MM.1S (cell line): ENCODE data around the gene HOXA11.

Experiments used
- DNase-seq: peaks from one replicate; pipeline ENCODE4 v3.0.0-alpha.2; 2015
- H2AFZ ChIP-seq: fragments of 300-600 bp; sonication (generic); 2 replicates; pipeline ENCODE4 v1.6.0; 2016; ENCODE audit warnings: antibody characterized with exemption, low read length
- H3F3A ChIP-seq: fragments of 300-600 bp; sonication (generic); 2 replicates; pipeline ENCODE4 v1.6.1; 2016; ENCODE audit warnings: mild to moderate bottlenecking, antibody characterized with exemption, low read length, moderate library complexity, mixed read lengths; ENCODE audit not compliant: insufficient read depth
- H3K27ac ChIP-seq: fragments of 300-600 bp; sonication (generic); 2 replicates; pipeline ENCODE4 v1.5.1; 2016; ENCODE audit warnings: mild to moderate bottlenecking, low read length
- H3K27me3 ChIP-seq: fragments of 300-600 bp; sonication (generic); replicated peaks from 2 replicates; pipeline ENCODE4 v1.6.0; 2016; ENCODE audit warnings: low read length; ENCODE audit not compliant: insufficient read depth
- H3K36me3 ChIP-seq: fragments of 300-600 bp; sonication (generic); replicated peaks from 2 replicates; pipeline ENCODE4 v1.6.1; 2016; ENCODE audit warnings: mild to moderate bottlenecking, low read length, mixed read lengths; ENCODE audit not compliant: insufficient read depth
- H3K4me1 ChIP-seq: fragments of 300-600 bp; sonication (generic); 2 replicates; pipeline ENCODE4 v1.6.1; 2016; ENCODE audit warnings: low read length, mixed read lengths
- H3K4me2 ChIP-seq: fragments of 300-600 bp; sonication (generic); 2 replicates; pipeline ENCODE4 v1.6.0; 2016; ENCODE audit warnings: low read depth, low read length
- H3K4me3 ChIP-seq: fragments of 300-600 bp; sonication (generic); 2 replicates; pipeline ENCODE4 v1.5.1; 2016; ENCODE audit warnings: low read length, mixed read lengths
- H3K79me2 ChIP-seq: fragments of 300-600 bp; sonication (generic); 2 replicates; pipeline ENCODE4 v1.6.1; 2016; ENCODE audit warnings: mixed run types, low read length, mixed read lengths
- H3K9ac ChIP-seq: fragments of 300-600 bp; sonication (generic); 2 replicates; pipeline ENCODE4 v1.6.1; 2016; ENCODE audit warnings: low read length, mixed read lengths
- H3K9me2 ChIP-seq: fragments of 300-600 bp; sonication (generic); replicated peaks from 2 replicates; pipeline ENCODE4 v1.6.1; 2016; ENCODE audit warnings: mild to moderate bottlenecking, low read length, mixed read lengths; ENCODE audit not compliant: insufficient read depth
- H3K9me3 ChIP-seq: fragments of 300-600 bp; sonication (generic); replicated peaks from 2 replicates; pipeline ENCODE4 v1.6.1; 2016; ENCODE audit warnings: mild to moderate bottlenecking, low read length, mixed read lengths; ENCODE audit not compliant: insufficient read depth
- H4K20me1 ChIP-seq: fragments of 300-600 bp; sonication (generic); 2 replicates; pipeline ENCODE4 v1.6.1; 2016; ENCODE audit warnings: mild to moderate bottlenecking, low read length, moderate library complexity, mixed read lengths; ENCODE audit not compliant: insufficient read depth
- CTCF ChIP-seq: fragments of 300-600 bp; sonication (generic); IDR thresholded peaks from 2 replicates; pipeline ENCODE4 v1.5.1; 2016; ENCODE audit warnings: antibody characterized with exemption, low read length, mixed read lengths
- EZH2 ChIP-seq: fragments of 300-600 bp; sonication (generic); optimal IDR thresholded peaks from 2 replicates; pipeline ENCODE3; 2017; ENCODE audit warnings: low read depth, mild to moderate bottlenecking, antibody characterized with exemption, low read length, mixed read lengths
- EZH2phosphoT487 ChIP-seq: fragments of 300-600 bp; sonication (generic); IDR thresholded peaks from 2 replicates; pipeline ENCODE4 v1.6.1; 2018; ENCODE audit warnings: antibody characterized with exemption, low read length

HOXA11 gene

GRCh38 chr7:27143950-27144780, 40.9 kb downstream of the HOXA11 start:
- Histone ChIP-seq H3K27ac (no peak overlapping the region), H3F3A (no peaks in the 10 kb centered on the region), H3K27me3 (peaks cover 28% of the 10 kb centered on the region), H3K9me3 (no peaks in the 10 kb centered on the region), H3K4me1 (no peaks in the 10 kb centered on the region), H3K9me2 (no peaks in the 10 kb centered on the region), H2AFZ (no peak overlapping the region), H3K4me3 (no peak overlapping the region), H4K20me1 (no peaks in the 10 kb centered on the region), H3K36me3 (no peaks in the 10 kb centered on the region), H3K9ac (no peak overlapping the region), H3K4me2 (no peak overlapping the region), H3K79me2 (no peaks in the 10 kb centered on the region)
- no peak for DNase-seq
- TF ChIP-seq CTCF (no peak), EZH2 (no peak), EZH2phosphoT487 (no peak)

- TF ChIP-seq EZH2phosphoT487 (no peak), CTCF (no peak), EZH2 (no peak)
- DNase-seq = no peak
- Histone ChIP-seq H3K4me2 (no peak within 1 kb of the TSS), H3K27ac (no peak within 1 kb of the TSS), H2AFZ (no peak within 1 kb of the TSS), H3F3A (no peaks in the 10 kb centered on the region), H3K79me2 (no peaks in the 10 kb centered on the region), H3K9ac (no peak within 1 kb of the TSS), H3K27me3 (peaks cover 20% of the 10 kb centered on the region), H3K9me3 (no peaks in the 10 kb centered on the region), H3K4me1 (no peaks in the 10 kb centered on the region), H3K4me3 (no peak within 1 kb of the TSS), H4K20me1 (no peaks in the 10 kb centered on the region), H3K9me2 (no peaks in the 10 kb centered on the region), H3K36me3 (no peaks in the 10 kb centered on the region)
Observed at GRCh38 chr7:27143023-27143949, 41.7 kb downstream of the HOXA11 start, which contains the start of gene HOXA5. HOXA5 (minus strand) TSS chr7:27143681; CDS start chr7:27143607, 74 bp downstream.

- Histone ChIP-seq H3K27ac (no peak overlapping the region), H3K9ac (no peak overlapping the region), H3K9me2 (no peaks in the 10 kb centered on the region), H3K4me3 (no peak overlapping the region), H3K36me3 (no peaks in the 10 kb centered on the region), H2AFZ (no peak overlapping the region), H4K20me1 (no peaks in the 10 kb centered on the region), H3K4me1 (no peaks in the 10 kb centered on the region), H3K9me3 (no peaks in the 10 kb centered on the region), H3K27me3 (peaks cover 15% of the 10 kb centered on the region; the same call in 1 of the 2 replicates), H3F3A (no peaks in the 10 kb centered on the region), H3K4me2 (no peak overlapping the region), H3K79me2 (no peaks in the 10 kb centered on the region)
- TF ChIP-seq CTCF = no peak
- no peak for TF ChIP-seq EZH2phosphoT487
- TF ChIP-seq EZH2 = no peak
- DNase-seq = no peak
Observed at GRCh38 chr7:27142580-27143022, 42.4 kb downstream of the HOXA11 start.
